Measurements from ENCODE around the gene VWA3B. TPM values are rescaled to one million over a fixed set of nuclear protein-coding genes. Genes with fewer than 3 reads are reported as not detected.

VWA3B gene
- total RNA-seq, 2 experiments from 2014 or later = not detected

DNA sequence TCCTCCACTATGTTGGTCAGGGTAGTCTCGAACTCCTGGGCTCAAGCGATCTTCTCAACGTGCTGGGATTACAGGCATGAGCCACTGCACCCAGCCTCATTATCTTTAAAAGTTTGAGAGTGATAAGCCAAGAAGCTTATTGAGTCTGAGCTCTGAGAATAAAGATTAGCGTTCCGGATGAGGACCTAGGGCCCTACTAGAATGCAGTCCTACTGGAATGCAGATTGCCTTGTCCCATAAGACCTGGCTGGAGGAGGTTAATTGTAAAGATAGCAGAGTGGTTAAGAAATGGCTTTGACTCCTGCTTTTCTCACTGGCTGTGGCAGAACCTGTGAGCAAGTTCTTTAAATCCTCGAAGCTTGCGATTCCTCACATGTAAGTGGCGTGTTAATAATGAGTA is 4.0 kb downstream of the VWA3B start:
- Histone ChIP-seq H4K20me1 (ENCODE audit: insufficient read depth, low read length) (no peaks in the 10 kb centered on the region), H3K4me1 (ENCODE audit: insufficient read depth, low read length, poor library complexity, severe bottlenecking) (peaks cover 32% of the 10 kb centered on the region), H3K9me3 (ENCODE audit: low read length) (peaks cover 15% of the 10 kb centered on the region; the same call in 1 of the 2 replicates), H3K9me2 (ENCODE audit: insufficient read depth, low read length) (no peaks in the 10 kb centered on the region), H3K27ac (ENCODE audit: low read depth, low read length, poor library complexity, severe bottlenecking) (no peak overlapping the region), H2AFZ (ENCODE audit: low read length) (no peak overlapping the region), H3K79me2 (ENCODE audit: insufficient read depth, low read depth, low read length) (no peaks in the 10 kb centered on the region), H3K4me3 (ENCODE audit: low read depth, low read length, poor library complexity, severe bottlenecking) (no peak overlapping the region), H3K4me2 (ENCODE audit: low read length) (no peak overlapping the region), H3K36me3 (ENCODE audit: insufficient read depth, low read length) (no peaks in the 10 kb centered on the region)
- CTCF ChIA-PET (ENCODE audit: unreplicated experiment) = no interaction called here
- POLR2A ChIA-PET = interaction anchor here (1.9 kb wide), 1 partner anchor 9 kb away, joined by 5 read pairs; no protein-coding TSS in a partner anchor
- TF ChIP-seq, protein P1, sequence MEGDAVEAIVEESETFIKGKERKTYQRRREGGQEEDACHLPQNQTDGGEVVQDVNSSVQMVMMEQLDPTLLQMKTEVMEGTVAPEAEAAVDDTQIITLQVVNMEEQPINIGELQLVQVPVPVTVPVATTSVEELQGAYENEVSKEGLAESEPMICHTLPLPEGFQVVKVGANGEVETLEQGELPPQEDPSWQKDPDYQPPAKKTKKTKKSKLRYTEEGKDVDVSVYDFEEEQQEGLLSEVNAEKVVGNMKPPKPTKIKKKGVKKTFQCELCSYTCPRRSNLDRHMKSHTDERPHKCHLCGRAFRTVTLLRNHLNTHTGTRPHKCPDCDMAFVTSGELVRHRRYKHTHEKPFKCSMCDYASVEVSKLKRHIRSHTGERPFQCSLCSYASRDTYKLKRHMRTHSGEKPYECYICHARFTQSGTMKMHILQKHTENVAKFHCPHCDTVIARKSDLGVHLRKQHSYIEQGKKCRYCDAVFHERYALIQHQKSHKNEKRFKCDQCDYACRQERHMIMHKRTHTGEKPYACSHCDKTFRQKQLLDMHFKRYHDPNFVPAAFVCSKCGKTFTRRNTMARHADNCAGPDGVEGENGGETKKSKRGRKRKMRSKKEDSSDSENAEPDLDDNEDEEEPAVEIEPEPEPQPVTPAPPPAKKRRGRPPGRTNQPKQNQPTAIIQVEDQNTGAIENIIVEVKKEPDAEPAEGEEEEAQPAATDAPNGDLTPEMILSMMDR (conservative IDR thresholded peaks at IDR 0.05; ENCODE audit: low read length) = no peak
- TF ChIP-seq EZH2phosphoT487 (IDR thresholded peaks at IDR 0.05; ENCODE audit: borderline replicate concordance, low read depth, low read length) = no peak
- intact Hi-C loops (cut with micrococcal nuclease; ENCODE audit: unreplicated experiment) = no loop called here
- BruUV-seq (replicated peaks) = no TSS peak
- DNase-seq (ENCODE audit: low spot score) = no peak

DNA sequence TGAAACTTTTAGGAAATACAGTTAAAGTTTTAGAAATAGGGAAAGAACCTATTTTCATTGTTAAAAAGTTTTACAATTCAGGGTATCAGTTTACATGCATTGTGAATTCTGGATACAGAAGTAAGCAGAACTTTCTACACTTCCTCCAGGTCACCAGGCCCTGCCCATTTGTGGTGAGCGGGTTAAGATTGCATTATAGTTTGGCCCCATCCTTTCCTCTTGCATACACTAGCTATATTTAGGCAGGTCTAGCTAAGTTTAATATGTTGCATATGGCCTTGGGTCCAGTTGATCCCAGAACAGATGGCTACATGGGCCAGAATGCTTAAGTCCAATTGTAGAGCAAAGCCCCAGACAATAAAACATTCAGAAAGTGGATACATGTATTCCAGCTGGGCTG is 4.8 kb downstream of the VWA3B start:
- no peak overlapping the region for H3K27ac ChIP-seq (ENCODE audit: low read depth, low read length, poor library complexity, severe bottlenecking)
- H2AFZ ChIP-seq (ENCODE audit: low read length) = no peak overlapping the region
- H3K36me3 ChIP-seq (ENCODE audit: insufficient read depth, low read length) = no peaks in the 10 kb centered on the region
- TF ChIP-seq EZH2phosphoT487 (IDR thresholded peaks at IDR 0.05; ENCODE audit: borderline replicate concordance, low read depth, low read length) = no peak
- TF ChIP-seq, protein P1 (conservative IDR thresholded peaks at IDR 0.05; ENCODE audit: low read length) = no peak
- no peaks in the 10 kb centered on the region for H4K20me1 ChIP-seq (ENCODE audit: insufficient read depth, low read length)
- H3K9me3 ChIP-seq (ENCODE audit: low read length) = peaks cover 16% of the 10 kb centered on the region; the same call in 1 of the 2 replicates
- ChIA-PET POLR2A (interaction anchor here (1.9 kb wide), 1 partner anchor 8 kb away, joined by 5 read pairs; no protein-coding TSS in a partner anchor), CTCF (ENCODE audit: unreplicated experiment) (no interaction called here)
- BruUV-seq (replicated peaks) = no TSS peak
- intact Hi-C loops (cut with micrococcal nuclease; ENCODE audit: unreplicated experiment) = no loop called here
- no peaks in the 10 kb centered on the region for H3K9me2 ChIP-seq (ENCODE audit: insufficient read depth, low read length)
- no peaks in the 10 kb centered on the region for H3K79me2 ChIP-seq (ENCODE audit: insufficient read depth, low read depth, low read length)
- no peak overlapping the region for H3K4me3 ChIP-seq (ENCODE audit: low read depth, low read length, poor library complexity, severe bottlenecking)
- H3K4me2 ChIP-seq (ENCODE audit: low read length) = no peak overlapping the region
- no peak for DNase-seq (ENCODE audit: low spot score)
- peaks cover 28% of the 10 kb centered on the region for H3K4me1 ChIP-seq (ENCODE audit: insufficient read depth, low read length, poor library complexity, severe bottlenecking)

- H2AFZ ChIP-seq (ENCODE audit: low read length) = no peak overlapping the region
- peaks cover 16% of the 10 kb centered on the region; the same call in 1 of the 2 replicates for H3K9me3 ChIP-seq (ENCODE audit: low read length)
- no peaks in the 10 kb centered on the region for H3K36me3 ChIP-seq (ENCODE audit: insufficient read depth, low read length)
- no peaks in the 10 kb centered on the region for H4K20me1 ChIP-seq (ENCODE audit: insufficient read depth, low read length)
- H3K79me2 ChIP-seq (ENCODE audit: insufficient read depth, low read depth, low read length) = no peaks in the 10 kb centered on the region
- H3K9me2 ChIP-seq (ENCODE audit: insufficient read depth, low read length) = no peaks in the 10 kb centered on the region
- intact Hi-C loops (cut with micrococcal nuclease; ENCODE audit: unreplicated experiment) = no loop called here
- H3K4me1 ChIP-seq (ENCODE audit: insufficient read depth, low read length, poor library complexity, severe bottlenecking) = peaks cover 16% of the 10 kb centered on the region
- BruUV-seq (replicated peaks) = no TSS peak
- ChIA-PET POLR2A (no interaction called here), CTCF (ENCODE audit: unreplicated experiment) (no interaction called here)
- no peak overlapping the region for H3K4me3 ChIP-seq (ENCODE audit: low read depth, low read length, poor library complexity, severe bottlenecking)
- TF ChIP-seq EZH2phosphoT487 (IDR thresholded peaks at IDR 0.05; ENCODE audit: borderline replicate concordance, low read depth, low read length) = no peak
- TF ChIP-seq, protein P1 (conservative IDR thresholded peaks at IDR 0.05; ENCODE audit: low read length) = no peak
- no peak for DNase-seq (ENCODE audit: low spot score)
- no peak overlapping the region for H3K4me2 ChIP-seq (ENCODE audit: low read length)
- no peak overlapping the region for H3K27ac ChIP-seq (ENCODE audit: low read depth, low read length, poor library complexity, severe bottlenecking)
Observed at GRCh38 chr2:98093146-98093545, 6.2 kb downstream of the VWA3B start.
